Type B pancreatic cell (in vitro differentiated cells): ENCODE data around the gene DAPK2. TPM values are rescaled to one million over a fixed set of nuclear protein-coding genes. Genes with fewer than 3 reads are reported as not detected.

ENCODE experiments used
- DNase-seq: peaks from one replicate; pipeline ENCODE4 v3.0.0; 2021; ENCODE audit warnings: mixed read lengths; ENCODE audit not compliant: unreplicated experiment; ENCODE audit errors: extremely low spot score
- H3K27ac Mint-ChIP-seq: 2 replicates; pipeline ENCODE4 v1.8.0; 2021; ENCODE audit warnings: mild to moderate bottlenecking, mixed read lengths
- H3K27me3 Mint-ChIP-seq: 2 replicates; pipeline ENCODE4 v1.8.0; 2021; ENCODE audit warnings: mixed read lengths
- H3K36me3 Mint-ChIP-seq: 2 replicates; pipeline ENCODE4 v1.8.0; 2021; ENCODE audit warnings: mixed read lengths
- H3K4me1 Mint-ChIP-seq: one replicate; pipeline ENCODE4 v1.8.0; 2021; ENCODE audit warnings: mixed read lengths; ENCODE audit not compliant: unreplicated experiment
- H3K4me3 Mint-ChIP-seq: 2 replicates; pipeline ENCODE4 v1.8.0; 2021; ENCODE audit warnings: mild to moderate bottlenecking, mixed read lengths
- H3K9me3 Mint-ChIP-seq: 2 replicates; pipeline ENCODE4 v1.8.0; 2021; ENCODE audit warnings: mixed read lengths
- total RNA-seq: library from RNA; stranded (reverse); gene quantifications from 2 replicates; pipeline ENCODE4 v1.2.1, GENCODE V29; 2021; ENCODE audit warnings: low replicate concordance
- TF ChIP-seq, protein P1 (sequence below): fragments of 200-600 bp; sonication (generic); conservative IDR thresholded peaks from 2 replicates; pipeline ENCODE4 v1.5.0; 2021; ENCODE audit warnings: antibody characterized with exemption, mild to moderate bottlenecking

The DAPK2 gene
- total RNA-seq, 1 donor from 2014 or later: 5.0 TPM

DNA sequence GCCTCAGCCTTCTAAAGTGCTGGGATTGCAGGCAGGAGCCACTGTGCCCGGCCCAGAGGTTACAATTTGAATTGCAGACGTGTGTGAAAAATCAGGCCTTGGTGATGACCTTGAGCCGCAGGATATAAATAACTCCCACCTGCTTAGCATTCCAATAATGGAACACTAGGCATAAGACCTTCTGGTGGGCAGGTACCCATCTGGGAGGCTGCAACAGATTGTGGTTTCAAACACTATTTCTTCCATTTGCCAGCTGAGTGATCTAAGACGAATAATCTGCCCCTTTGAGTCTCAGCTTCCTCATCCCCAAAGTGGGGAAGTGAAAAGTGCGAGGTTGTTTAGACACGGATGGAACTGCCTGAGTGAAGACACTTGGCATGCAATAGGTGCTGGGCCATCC is 164.9 kb downstream of the DAPK2 start:
- Mint-ChIP-seq H3K4me3 (no peak overlapping the region), H3K27ac (no peak overlapping the region), H3K9me3 (no peaks in the 10 kb centered on the region), H3K27me3 (no peaks in the 10 kb centered on the region), H3K36me3 (no peaks in the 10 kb centered on the region), H3K4me1 (peaks cover 5% of the 10 kb centered on the region)
- no peak for DNase-seq
- TF ChIP-seq, protein P1, sequence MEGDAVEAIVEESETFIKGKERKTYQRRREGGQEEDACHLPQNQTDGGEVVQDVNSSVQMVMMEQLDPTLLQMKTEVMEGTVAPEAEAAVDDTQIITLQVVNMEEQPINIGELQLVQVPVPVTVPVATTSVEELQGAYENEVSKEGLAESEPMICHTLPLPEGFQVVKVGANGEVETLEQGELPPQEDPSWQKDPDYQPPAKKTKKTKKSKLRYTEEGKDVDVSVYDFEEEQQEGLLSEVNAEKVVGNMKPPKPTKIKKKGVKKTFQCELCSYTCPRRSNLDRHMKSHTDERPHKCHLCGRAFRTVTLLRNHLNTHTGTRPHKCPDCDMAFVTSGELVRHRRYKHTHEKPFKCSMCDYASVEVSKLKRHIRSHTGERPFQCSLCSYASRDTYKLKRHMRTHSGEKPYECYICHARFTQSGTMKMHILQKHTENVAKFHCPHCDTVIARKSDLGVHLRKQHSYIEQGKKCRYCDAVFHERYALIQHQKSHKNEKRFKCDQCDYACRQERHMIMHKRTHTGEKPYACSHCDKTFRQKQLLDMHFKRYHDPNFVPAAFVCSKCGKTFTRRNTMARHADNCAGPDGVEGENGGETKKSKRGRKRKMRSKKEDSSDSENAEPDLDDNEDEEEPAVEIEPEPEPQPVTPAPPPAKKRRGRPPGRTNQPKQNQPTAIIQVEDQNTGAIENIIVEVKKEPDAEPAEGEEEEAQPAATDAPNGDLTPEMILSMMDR: no peak

DNA sequence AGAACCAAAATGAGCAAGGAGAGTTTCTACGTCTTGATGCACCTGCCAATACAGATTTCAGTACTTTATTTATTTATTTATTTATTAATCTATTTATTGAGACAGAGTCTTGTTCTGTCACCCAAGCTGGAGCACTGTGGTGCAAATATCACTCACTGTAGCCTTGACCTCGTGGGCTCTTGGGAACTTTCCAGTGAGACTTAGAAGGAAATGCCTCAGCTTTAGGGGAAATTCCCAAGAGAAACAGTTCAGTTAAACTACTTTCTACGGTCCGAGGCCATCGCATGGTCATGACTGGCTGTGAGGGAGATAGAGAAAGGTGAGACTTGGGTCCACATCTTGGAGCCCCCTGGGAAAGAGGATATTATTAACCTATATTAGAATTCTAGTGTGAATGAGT is 165.5 kb downstream of the DAPK2 start:
- TF ChIP-seq, protein P1: no peak
- Mint-ChIP-seq H3K27ac (no peak overlapping the region), H3K4me1 (peaks cover 5% of the 10 kb centered on the region), H3K9me3 (no peaks in the 10 kb centered on the region), H3K36me3 (no peaks in the 10 kb centered on the region), H3K4me3 (no peak overlapping the region), H3K27me3 (no peaks in the 10 kb centered on the region)
- DNase-seq: no peak

DNA sequence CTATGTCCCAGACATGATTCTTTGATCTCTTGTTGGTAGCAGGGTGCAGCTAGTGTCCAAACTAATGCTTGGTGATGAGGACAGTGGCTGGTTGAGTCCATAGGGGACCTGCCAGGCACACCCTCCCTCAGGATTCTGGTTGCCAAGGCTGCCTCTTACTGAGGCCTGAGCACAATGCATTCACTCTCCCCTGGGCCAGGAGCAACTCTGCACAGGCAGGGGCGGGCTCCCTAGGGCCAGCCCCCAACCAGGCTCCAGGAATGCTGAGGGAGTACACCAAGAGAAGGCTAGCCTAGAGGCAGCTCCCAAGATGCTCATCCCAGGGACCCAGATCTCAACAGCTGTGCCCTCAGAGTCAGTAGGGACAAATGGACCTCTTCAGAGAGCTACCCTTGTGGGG is 166.3 kb downstream of the DAPK2 start:
- DNase-seq: no peak
- TF ChIP-seq, protein P1: no peak
- no peak overlapping the region for H3K27ac Mint-ChIP-seq
- H3K9me3 Mint-ChIP-seq: no peaks in the 10 kb centered on the region
- H3K27me3 Mint-ChIP-seq: no peaks in the 10 kb centered on the region
- H3K36me3 Mint-ChIP-seq: no peaks in the 10 kb centered on the region
- no peak overlapping the region for H3K4me3 Mint-ChIP-seq
- peaks cover 5% of the 10 kb centered on the region for H3K4me1 Mint-ChIP-seq

DNA sequence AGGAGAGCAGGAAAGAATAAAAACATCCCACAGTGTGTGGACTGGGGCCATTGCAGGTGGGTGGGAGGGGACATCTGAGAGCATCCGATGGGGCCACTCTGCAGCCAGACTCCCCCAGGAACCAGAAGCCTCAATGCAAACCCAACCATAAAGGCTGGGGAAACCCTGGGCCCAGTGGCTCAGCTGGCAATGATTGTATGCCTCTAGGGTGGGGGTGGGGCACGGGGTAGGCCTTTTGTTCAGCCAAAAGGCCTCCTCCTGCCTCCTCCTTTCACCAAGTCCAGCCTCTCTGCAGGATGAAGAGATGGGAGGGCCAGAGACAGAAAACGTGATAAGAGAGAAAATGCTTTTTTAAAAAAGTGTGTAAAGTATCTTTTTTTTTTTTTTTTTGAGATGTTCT is 167.1 kb downstream of the DAPK2 start:
- Mint-ChIP-seq H3K27me3 (no peaks in the 10 kb centered on the region), H3K27ac (no peak overlapping the region), H3K4me1 (peaks cover 5% of the 10 kb centered on the region)

DNA sequence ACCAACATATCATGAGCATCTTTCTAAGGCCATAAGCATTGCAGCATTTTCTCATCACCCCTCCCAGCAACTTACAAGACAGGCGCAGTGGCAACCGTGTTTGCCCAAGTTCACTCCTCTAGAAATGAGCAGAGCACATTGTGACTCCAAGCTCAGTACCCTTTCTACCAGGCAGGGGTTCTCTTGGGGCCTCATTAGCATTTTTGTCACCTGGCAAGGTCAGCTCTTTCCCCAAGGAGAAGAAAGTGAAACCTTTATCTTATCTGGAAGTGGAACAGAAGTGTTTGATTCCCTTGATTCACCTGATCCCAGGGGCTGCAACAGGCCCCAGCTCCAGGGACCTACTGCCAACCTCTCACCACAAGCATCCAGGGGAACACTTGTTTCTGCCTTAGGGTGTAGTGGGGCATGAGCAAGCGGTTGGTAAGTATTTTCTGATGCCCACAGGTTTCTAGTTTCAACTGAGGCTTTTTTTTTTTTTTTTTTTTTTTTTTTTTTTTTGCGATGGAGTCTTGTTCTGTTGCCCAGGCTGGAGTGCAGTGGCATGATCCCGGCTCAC is 168.5 kb downstream of the DAPK2 start:
- H3K4me3 Mint-ChIP-seq: no peak overlapping the region
- H3K27me3 Mint-ChIP-seq: no peaks in the 10 kb centered on the region
- H3K27ac Mint-ChIP-seq: no peak overlapping the region
- no peak for DNase-seq
- TF ChIP-seq, protein P1: no peak
- peaks cover 3% of the 10 kb centered on the region for H3K9me3 Mint-ChIP-seq
- H3K4me1 Mint-ChIP-seq: peaks cover 5% of the 10 kb centered on the region
- no peaks in the 10 kb centered on the region for H3K36me3 Mint-ChIP-seq

More for the DNA sequence above, 167.1 kb downstream of the DAPK2 start:
- H3K36me3 Mint-ChIP-seq: no peaks in the 10 kb centered on the region
- no peak overlapping the region for H3K4me3 Mint-ChIP-seq
- no peaks in the 10 kb centered on the region for H3K9me3 Mint-ChIP-seq
- no peak for DNase-seq
- TF ChIP-seq, protein P1: no peak
